Measurements from ENCODE around the gene CRHR1.

The CRHR1 gene

GRCh38 chr17:45870342-45870974 lies 86.3 kb downstream of the CRHR1 start:
- no peak for DNase-seq

GRCh38 chr17:45871718-45872117 lies 87.6 kb downstream of the CRHR1 start:
- no peak for DNase-seq

DNA sequence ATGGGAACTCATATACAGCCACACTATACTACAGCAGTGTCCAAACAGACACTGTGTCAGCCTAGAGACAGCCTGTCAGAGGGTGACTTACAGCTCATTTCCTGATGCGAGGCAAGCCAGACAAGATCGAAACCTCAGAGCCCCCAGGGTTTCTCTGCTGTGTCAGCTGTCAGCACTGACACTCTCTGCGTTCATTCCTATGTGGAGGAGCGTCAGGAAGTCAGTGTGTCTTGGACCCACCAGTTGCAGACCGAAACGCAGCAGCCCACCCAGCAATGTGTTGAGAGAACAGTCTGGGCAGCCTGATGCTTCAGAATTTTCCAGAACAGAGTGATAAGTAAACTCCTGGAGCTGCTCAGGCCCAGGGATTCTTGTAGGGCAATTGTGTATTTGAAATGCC lies 89.6 kb downstream of the CRHR1 start:
- peak; percentile 17 for DNase-seq

- no peak for DNase-seq
These were observed 90.0 kb downstream of the CRHR1 start for GRCh38 chr17:45874151-45874550.

- DNase-seq = no peak
These were observed 92.4 kb downstream of the CRHR1 start for GRCh38 chr17:45876539-45876938.

- DNase-seq = no peak
These were observed 93.3 kb downstream of the CRHR1 start for GRCh38 chr17:45877467-45877866.

DNA sequence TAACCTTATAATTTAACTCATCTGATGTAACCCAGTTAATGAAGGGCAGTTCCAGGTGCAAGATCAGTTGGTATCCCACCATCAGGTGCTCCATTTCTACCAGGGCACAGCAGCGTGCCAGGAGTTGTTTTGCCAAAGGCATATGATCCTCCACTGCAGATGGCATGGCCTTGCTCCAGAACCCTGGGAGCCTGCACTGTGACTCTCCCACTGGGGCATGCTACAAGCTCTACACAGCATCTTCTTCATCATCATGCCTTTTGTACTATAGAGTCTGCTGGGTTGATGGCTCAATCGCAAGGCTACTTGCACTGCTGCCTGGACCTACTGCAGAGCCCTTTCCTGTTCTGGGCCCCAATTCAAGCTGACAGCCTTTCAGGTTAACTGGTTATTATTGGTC lies 98.9 kb downstream of the CRHR1 start:
- DNase-seq = no peak
